ENCODE results near the gene FOXP1.

DNA sequence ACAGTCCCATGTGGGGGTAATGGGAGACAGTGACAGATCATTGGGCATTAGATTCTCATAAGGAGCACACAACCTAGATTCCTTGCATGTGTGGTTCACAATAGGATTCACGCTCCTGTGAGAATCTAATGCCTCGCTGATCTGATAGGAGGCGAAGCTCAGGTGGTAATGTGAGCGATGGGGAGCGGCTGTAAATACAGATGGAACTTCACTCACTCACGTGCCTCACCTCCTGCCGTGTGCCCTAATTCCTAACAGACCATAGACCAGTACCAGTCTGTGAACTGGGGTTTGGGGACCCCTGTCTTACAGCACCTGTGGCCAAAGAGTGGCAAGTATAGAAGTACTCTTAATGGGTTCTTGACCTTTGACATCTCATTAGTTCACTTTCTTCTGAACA lies 554.7 kb downstream of the FOXP1 start:
- no peak for TF ChIP-seq CTCF (IDR thresholded peaks at IDR 0.05; ENCODE audit: low read length)
- TF ChIP-seq EZH2 (IDR thresholded peaks at IDR 0.05; ENCODE audit: borderline replicate concordance, low read length), result no peak
